SK-N-MC (cell line): ENCODE data around the gene MARF1.

Source experiments
- EZH2 ChIP-seq: fragments of 200-600 bp; sonication (generic); IDR thresholded peaks from one replicate; pipeline ENCODE4 v1.6.1; 2017; ENCODE audit warnings: antibody characterized with exemption
- FOXP2 ChIP-seq: optimal IDR thresholded peaks from 2 replicates; pipeline ENCODE3; 2011; ENCODE audit warnings: mild to moderate bottlenecking, moderate library complexity; ENCODE audit not compliant: insufficient read depth; ENCODE audit errors: extremely low read length, control extremely low read depth
- POLR2AphosphoS5 ChIP-seq: IDR thresholded peaks from 2 replicates; pipeline ENCODE4 v1.6.1; 2012; ENCODE audit warnings: mild to moderate bottlenecking, low read depth, low read length, borderline replicate concordance

DNA sequence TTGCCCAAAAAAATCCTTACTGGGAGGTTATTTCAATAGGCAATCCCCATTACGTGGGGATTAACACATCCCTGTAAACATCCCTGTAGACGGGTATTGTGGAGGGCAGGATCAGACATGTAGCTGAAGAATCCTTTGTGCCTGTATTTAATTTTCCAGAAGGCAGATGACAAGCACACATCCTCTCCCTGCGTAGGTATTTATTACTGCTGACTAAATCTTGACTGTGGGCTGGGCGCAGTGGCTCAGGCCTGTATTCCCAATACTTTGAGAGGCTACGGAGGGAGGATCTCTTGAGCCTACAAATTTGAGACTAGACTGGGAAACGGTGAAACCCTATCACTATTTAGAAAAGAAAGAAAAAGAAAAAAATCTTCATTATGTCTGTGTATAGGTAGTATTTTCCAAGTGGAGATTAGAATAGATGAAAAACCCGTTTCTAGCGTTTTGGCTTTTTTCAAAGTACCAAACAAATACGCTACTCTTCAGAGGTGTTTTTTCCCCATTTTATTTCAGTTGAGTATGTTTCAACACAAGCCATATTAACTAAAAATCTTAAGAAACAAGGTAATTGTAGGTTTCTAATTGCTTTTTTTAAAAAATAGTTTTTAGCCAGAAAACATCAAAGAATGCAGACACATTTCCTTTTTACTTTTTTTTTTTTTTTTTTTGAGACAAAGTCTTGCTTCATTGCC, 1.5 kb upstream of the MARF1 start:
- TF ChIP-seq POLR2AphosphoS5 (no peak), EZH2 (no peak), FOXP2 (no peak)
